Thyroid gland (tissue), 4 donors: Measurements from ENCODE around the gene SPINK1.

Experiments
- CTCF ChIP-seq, 6 experiments: fragments of 200-600 bp in 3 of 6; fragments of 450-650 bp in 3 of 6; sonication (generic) in 3 of 6; IDR thresholded peaks; one replicate each; pipeline ENCODE4 v1.5.1; 2016 to 2019; ENCODE audit warnings: antibody characterized with exemption in 6 of 6, mild to moderate bottlenecking in 2 of 6, inconsistent platforms in 1 of 6, moderate library complexity in 1 of 6
- POLR2A ChIP-seq, 2 donors: fragments of 450-650 bp; IDR thresholded peaks; one replicate each; pipeline ENCODE4 v1.6.1; 2017; ENCODE audit warnings: antibody characterized with exemption in 2 of 2, mild to moderate bottlenecking in 2 of 2, moderate library complexity in 1 of 2

- TF ChIP-seq POLR2A (IDR thresholded peaks at IDR 0.05) (no peak), CTCF (IDR thresholded peaks at IDR 0.05) (no peak)
These were observed 17.8 kb upstream of the SPINK1 start for GRCh38 chr5:147849226-147849625.
